ENCODE results near the gene WDR73. TPM values are rescaled to one million over a fixed set of nuclear protein-coding genes. Genes with fewer than 3 reads are reported as not detected.

The WDR73 gene
- polyA plus RNA-seq, 2 of the 4 experiments (the other 2 are of a cell fraction), result 41.0 to 44.7 TPM

DNA sequence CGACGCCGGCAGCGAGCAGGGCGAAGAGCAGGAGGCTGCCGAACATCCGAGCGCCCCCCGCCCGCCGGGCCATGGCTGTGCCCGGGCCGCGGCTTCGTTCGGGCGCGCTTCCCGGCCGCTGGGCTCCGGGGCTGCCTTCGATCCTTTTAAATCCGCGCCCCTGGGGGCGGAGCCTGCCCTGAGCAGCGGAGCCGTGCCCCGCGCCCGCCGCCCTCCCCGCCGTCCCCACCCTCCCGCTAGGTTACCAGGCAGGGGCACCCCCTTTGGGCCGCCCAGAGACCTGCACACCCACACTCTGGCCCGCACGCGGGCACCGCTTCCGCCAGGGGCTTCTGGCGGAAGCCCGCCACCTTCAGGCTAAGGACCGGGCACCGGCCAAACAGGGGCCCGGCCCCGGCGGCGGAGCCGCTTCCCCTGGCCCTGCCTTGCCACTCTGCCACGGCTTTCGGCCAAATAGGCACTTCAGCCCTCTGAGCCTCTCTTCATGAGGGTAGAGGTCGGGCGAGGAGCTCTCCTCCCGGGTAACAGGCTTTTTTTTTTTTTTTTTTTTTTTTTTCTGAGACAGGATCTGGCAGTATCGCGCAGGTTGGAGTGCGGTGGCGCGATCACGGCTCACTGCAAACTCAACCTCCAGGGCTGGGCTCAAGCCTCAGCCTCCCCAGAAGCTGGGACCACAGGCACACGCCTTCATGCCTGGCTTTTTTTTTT lies 4.2 kb upstream of the WDR73 start, which contains the start of gene NMB (continued):
- TF ChIP-seq KDM1A (IDR thresholded peaks at IDR 0.05; ENCODE audit: low read depth) (no peak), ZSCAN20 (CRISPR knock-in tag; IDR thresholded peaks at IDR 0.05) (no peak), POLR2AphosphoS2 (conservative IDR thresholded peaks at IDR 0.05; ENCODE audit: low read length) (no peak), FOXS1 (CRISPR knock-in tag; IDR thresholded peaks at IDR 0.05) (no peak), RFX5 (IDR thresholded peaks at IDR 0.05) (no peak), BCL3 (IDR thresholded peaks at IDR 0.05) (peak; percentile 33; the same call in 2 of the 3 replicates), CHD2 (IDR thresholded peaks at IDR 0.05; ENCODE audit: low read length, partially characterized antibody) (peak; percentile 77), KDM5A (IDR thresholded peaks at IDR 0.05) (peak; percentile 28; the same call in 1 of the 2 replicates), SREBF2 (IDR thresholded peaks at IDR 0.05) (no peak), SMC3 (IDR thresholded peaks at IDR 0.05) (peak; percentile 81), PHF8 (IDR thresholded peaks at IDR 0.05; ENCODE audit: borderline replicate concordance, low read depth) (peak; percentile 48; the same call in 1 of the 2 replicates), HMGXB4 (CRISPR knock-in tag; IDR thresholded peaks at IDR 0.05; ENCODE audit: borderline replicate concordance) (peak; percentile 61; the same call in 1 of the 2 replicates), RAD21 (conservative IDR thresholded peaks at IDR 0.05 in 1 of 2, IDR thresholded peaks at IDR 0.05 in 1 of 2) (peak; percentile 38 to 73), FOSL2 (IDR thresholded peaks at IDR 0.05) (no peak), FOSL2 (CRISPR knock-in tag; IDR thresholded peaks at IDR 0.05) (no peak), BHLHE40 (IDR thresholded peaks at IDR 0.05; ENCODE audit: low read depth, low read length) (0 out of 2 replicates have a peak, but pooled peaks have one; percentile 14), ZNF302 (CRISPR knock-in tag; IDR thresholded peaks at IDR 0.05) (no peak), POLR2A (IDR thresholded peaks at IDR 0.05; ENCODE audit: low read length) (peak; percentile 26)
- TF ChIP-seq, protein P1, sequence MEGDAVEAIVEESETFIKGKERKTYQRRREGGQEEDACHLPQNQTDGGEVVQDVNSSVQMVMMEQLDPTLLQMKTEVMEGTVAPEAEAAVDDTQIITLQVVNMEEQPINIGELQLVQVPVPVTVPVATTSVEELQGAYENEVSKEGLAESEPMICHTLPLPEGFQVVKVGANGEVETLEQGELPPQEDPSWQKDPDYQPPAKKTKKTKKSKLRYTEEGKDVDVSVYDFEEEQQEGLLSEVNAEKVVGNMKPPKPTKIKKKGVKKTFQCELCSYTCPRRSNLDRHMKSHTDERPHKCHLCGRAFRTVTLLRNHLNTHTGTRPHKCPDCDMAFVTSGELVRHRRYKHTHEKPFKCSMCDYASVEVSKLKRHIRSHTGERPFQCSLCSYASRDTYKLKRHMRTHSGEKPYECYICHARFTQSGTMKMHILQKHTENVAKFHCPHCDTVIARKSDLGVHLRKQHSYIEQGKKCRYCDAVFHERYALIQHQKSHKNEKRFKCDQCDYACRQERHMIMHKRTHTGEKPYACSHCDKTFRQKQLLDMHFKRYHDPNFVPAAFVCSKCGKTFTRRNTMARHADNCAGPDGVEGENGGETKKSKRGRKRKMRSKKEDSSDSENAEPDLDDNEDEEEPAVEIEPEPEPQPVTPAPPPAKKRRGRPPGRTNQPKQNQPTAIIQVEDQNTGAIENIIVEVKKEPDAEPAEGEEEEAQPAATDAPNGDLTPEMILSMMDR (IDR thresholded peaks at IDR 0.05), result peak; percentile 83
- TF ChIP-seq, protein P2, sequence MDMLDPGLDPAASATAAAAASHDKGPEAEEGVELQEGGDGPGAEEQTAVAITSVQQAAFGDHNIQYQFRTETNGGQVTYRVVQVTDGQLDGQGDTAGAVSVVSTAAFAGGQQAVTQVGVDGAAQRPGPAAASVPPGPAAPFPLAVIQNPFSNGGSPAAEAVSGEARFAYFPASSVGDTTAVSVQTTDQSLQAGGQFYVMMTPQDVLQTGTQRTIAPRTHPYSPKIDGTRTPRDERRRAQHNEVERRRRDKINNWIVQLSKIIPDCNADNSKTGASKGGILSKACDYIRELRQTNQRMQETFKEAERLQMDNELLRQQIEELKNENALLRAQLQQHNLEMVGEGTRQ (IDR thresholded peaks at IDR 0.05), result no peak

GRCh38 chr15:84657748-84658079 lies 3.6 kb upstream of the WDR73 start:
- no peak for FAIRE-seq
- TF ChIP-seq GATA3 (IDR thresholded peaks at IDR 0.05; ENCODE audit: borderline replicate concordance), result no peak
- TF ChIP-seq KDM5A (IDR thresholded peaks at IDR 0.05), result no peak
- no peak for TF ChIP-seq BCL3 (IDR thresholded peaks at IDR 0.05)
- TF ChIP-seq NFE2L2 (conservative IDR thresholded peaks at IDR 0.05; ENCODE audit: low read length), result no peak
- no peak for TF ChIP-seq POLR2A (IDR thresholded peaks at IDR 0.05; ENCODE audit: low read length)
- WGBS (ENCODE audit: missing lambda C conversion rate), result 59% methylated on average over 12 of the region's 17 CpGs
- ChIA-PET POLR2A (interaction anchor here (1.6 to 2.2 kb wide), 3 partner anchors 26 to 78 kb away, joined by 3 to 27 read pairs (median 19); partner anchors contain the start of gene SEC11A), CTCF (interaction anchor here (0.6 to 8.6 kb wide), 17 partner anchors 9 to 517 kb away, joined by 3 to 85 read pairs (median 4); partner anchors contain the start of gene SEC11A)
- peak overlapping the region; percentile 83 to 88 for H3K27ac ChIP-seq
- DNase-seq (ENCODE audit: low read depth in 1 of 2, low spot score in 1 of 2), result no peak
- 0 out of 6 replicates have a peak, but pooled peaks of 1 of the 2 experiments have one; percentile 0 for ATAC-seq
- H3K9me3 ChIP-seq, result no peaks in the 10 kb centered on the region
- peaks cover 34% of the 10 kb centered on the region for H3K4me1 ChIP-seq
- peak overlapping the region; percentile 79 for H3K4me2 ChIP-seq
- H3K4me3 ChIP-seq, result peak overlapping the region; percentile 47
